ENCODE results near the gene LRRC51.

Gene LRRC51

DNA sequence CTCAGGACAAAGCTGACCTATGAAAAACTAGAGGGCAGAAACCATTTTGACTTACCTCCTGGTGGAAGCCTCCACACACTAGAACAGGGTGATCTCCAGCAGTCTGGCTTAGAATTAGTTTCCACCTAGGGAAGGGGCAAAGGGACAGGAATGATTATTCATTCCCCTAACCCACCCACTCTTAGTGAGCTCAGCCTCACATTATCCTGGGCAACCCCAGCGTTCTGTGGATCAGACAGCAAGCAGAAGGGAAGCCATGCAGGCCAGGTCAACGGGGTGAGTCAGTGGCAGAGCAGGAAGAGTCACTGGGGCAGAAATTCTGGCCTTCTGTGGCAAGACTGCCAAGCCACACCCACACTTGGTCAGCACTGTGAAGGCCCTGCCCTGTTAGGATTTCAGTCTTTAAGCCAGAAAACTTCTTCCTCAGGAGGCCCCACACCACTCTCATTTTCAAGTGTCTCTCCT is 10.8 kb upstream of the LRRC51 start:
- no peak for DNase-seq (ENCODE audit: low read depth in 2 of 3, low spot score in 2 of 3)

DNA sequence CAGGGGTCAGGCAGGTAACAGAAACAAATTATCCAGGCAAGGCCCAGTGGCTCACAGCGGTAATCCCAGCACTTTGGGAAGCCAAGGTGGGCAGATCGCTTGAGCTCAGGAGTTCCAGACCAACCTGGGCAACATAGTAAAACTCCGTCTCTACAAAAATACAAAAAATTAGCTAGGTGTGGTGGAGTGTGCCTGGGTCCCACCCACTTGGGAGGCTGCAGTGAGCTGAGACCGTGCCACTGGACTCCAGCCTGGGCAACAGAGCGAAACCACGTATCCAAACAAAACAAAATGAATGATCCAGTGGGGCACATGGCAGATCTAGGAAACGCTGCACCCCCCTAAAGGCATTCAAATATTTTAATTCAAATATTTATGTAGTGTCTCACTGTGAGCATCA is 10.2 kb upstream of the LRRC51 start:
- DNase-seq (ENCODE audit: low read depth in 2 of 3, low spot score in 2 of 3) = no peak

DNA sequence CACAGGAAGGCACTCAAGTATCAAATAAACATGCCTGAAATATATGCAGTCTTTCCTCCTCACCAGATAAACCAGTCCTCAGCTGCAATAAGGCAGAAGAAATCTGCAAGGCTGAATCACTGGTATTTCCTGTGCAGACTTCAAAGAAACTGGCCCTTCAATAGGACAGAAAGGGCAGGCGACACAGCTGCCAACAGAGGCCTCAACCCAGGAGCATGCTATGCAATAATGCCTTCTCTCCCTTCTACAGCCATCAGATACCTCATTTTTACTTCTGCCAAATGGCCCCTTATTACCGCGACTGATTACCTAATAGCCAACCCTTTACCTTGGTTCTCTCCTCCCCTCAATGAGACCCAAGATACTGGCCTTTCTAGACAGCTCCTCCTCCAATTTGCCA is 8.3 kb upstream of the LRRC51 start:
- DNase-seq (ENCODE audit: low read depth in 2 of 3, low spot score in 2 of 3) = no peak

DNA sequence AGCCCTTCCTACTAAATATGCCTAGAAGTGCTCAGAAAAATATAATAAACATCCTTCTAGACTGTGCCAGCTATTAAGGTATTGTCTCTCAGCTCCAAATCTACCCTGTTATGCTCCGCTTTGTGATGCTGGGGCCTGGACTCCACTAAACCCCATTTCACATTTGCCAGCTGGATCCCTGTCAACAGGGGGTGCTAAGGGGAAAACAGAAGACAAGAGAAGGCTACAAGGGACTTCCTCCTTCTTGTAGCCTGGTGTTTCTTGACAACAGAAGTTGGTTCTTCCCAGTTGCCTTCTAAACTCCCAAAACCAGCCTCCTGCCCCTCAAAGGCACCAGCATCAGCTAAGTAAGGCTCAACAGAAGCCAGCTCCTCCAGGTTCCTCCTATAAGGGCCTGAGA is 5.5 kb upstream of the LRRC51 start:
- DNase-seq (ENCODE audit: low read depth in 2 of 3, low spot score in 2 of 3) = no peak

DNA sequence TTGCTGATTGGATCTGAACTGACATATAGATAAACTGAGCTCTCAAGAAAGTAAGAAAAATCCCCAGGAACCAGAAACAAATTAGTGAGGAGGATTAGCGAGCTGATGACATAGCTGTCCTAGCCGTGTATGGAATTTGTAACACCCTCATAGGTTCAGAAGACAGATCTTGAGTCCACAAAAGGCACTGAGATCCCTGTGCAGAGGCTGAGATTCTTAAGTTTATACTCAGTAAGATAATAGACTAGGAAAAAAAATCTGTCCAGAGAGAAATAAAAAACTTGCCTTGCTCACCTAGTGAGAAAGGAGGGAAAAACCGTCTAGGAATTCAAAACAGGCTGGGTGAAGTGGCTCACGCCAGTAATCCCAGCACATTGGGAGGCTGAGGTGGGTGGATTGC is 4.9 kb upstream of the LRRC51 start:
- no peak for DNase-seq (ENCODE audit: low read depth in 2 of 3, low spot score in 2 of 3)

DNA sequence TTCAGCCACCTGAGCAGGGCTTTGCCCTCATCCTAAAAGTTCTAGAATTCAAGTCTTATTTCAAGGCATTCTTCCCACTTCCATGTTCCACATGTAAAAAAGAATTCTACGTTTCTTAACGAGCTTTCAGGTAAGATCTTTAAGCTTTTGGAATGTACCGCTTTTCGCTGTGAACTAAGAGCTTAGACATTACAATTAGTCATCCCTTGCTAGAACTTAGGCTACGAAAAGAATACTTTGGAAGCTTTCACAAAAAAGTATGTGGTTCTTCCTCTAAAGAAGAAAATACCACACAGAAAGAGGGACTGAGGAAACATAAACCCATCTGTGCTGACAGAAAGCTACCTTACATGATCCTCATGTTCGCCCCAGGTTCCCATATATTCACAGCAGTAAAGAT is 2.2 kb upstream of the LRRC51 start:
- no peak for DNase-seq (ENCODE audit: low read depth in 2 of 3, low spot score in 2 of 3)

DNA sequence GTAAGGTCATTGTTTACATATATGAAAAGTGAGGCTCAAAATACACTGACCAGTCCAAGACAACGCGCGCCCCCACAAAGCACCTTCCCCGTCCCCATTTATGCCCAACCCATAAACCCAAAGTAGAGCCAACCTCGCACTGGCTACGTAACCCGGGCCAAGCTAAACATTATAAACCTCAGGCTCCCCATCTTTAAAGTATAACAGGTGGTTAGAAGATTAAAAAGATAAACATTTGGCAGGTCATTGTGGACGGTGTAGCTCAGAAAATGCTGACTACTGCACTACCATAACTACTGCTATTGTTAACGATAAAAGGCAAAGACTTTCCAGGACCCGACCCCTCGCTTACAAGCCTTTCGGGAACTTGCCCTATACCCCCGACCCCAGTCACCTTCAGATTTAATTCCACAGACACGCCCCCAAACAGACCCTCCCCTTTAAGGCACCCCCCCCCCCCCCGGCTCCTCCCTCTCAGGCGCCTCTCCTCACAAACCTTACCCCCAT is 778 bp upstream of the LRRC51 start:
- no peak for DNase-seq (ENCODE audit: low read depth in 2 of 3, low spot score in 2 of 3)

DNA sequence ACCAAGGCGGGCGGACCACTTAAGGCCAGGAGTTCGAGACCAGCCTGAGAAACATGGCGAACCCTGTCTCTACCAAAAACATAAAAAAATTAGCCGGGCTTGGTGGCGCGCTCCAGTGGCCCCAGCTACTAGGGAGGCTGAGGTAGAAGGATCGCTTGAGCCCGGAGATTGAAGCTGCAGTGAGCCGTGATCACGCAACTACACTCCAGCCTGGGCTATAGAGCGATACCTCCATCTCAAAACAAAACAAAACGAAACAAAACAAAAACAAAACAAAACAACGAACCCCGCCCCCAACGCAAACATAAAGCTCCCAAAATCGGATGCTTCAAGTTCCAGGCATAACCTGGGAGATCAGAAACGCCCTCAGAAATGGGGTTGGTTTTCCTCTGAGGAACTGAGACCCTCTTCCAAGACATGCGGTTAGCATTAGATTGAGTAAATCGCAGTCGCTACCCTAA is 564 bp downstream of the LRRC51 start:
- no peak for DNase-seq (ENCODE audit: low read depth in 2 of 3, low spot score in 2 of 3)

DNA sequence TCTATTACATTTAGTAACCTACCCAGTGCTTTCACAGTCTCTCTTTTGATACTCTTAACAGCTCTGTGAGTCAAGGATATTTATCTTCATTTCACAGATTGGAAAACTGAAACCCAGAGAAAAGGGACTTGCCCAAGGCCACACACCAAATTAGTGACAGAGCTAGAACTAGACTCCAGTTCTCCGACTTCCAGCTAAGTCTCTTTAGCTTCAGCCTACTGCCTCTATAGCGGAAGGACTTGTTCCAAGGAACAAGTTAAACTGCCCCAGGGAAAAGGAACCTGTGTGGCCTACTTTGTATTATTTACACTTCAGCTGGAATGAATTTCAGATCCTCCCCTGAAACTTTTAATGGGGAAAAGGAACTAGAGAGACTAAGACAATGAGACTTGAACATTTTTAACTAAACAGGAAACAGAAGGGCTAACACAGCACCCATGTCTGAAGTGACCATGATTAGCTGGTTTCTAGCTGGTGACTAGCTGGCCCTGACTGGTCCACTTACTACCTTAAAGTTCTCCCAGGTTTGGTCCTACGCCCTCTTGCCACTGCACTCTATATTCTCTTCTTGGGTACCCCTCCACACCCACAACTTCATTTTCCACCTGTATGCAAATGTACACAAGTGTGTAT is 1.3 kb downstream of the LRRC51 start:
- no peak for DNase-seq (ENCODE audit: low read depth in 2 of 3, low spot score in 2 of 3)

DNA sequence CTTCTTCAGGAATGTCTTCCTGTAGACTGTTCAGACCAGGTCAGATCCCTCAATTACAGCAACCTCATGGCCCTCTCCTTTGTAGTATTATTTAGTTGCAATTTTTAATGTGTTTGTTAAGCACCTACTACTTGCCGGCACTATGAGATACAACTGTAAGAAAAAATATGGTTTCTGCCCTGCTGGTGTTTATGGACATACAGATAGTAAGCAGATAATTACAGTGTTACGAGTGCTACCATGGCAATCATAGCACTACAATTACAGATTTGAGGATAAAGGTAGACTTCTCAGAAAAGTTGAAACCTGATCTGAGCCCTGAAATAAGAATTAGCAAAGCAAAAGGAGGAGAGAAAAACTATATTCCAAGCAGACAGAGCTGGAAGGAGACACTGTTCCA is 2.8 kb downstream of the LRRC51 start:
- DNase-seq (ENCODE audit: low read depth in 2 of 3, low spot score in 2 of 3) = no peak

DNA sequence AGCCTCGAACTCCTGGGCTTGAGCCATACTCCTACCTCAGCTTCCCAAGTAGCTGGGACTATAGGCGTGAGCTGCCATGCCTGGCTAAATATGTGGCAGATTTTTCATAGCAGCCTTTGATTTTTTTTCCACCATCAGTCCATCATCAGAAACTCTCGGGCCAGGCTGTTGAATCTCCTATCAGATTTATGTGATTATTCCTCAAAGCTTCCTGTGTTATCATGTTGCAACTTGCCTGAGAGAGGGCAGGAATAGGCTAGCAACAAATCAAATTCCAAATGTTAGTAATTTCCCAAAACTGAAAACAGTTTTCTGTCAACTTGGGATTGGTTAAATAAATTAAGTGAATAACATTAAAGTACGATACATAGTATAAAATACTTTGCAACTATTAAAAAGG is 3.4 kb downstream of the LRRC51 start:
- DNase-seq (ENCODE audit: low read depth in 2 of 3, low spot score in 2 of 3) = no peak

DNA sequence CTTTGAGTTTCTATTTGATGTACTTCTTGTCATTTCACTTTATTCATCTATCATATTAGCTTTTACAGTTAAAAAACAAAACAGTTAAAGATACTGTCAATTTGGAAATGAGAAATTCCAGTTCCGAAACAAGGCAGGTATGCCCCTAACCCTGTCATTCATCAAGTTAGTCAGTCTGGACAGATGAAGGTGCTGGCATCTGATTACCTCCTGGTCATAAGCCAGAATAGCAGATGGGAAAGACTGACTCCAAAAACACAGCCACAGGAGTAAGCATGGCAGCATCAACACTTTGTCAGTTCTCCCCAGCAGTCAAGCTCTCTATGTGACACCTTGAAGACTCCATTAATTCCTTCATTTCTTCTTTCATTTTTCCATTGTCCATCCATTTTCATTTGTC is 4.3 kb downstream of the LRRC51 start:
- no peak for DNase-seq (ENCODE audit: low read depth in 2 of 3, low spot score in 2 of 3)

DNA sequence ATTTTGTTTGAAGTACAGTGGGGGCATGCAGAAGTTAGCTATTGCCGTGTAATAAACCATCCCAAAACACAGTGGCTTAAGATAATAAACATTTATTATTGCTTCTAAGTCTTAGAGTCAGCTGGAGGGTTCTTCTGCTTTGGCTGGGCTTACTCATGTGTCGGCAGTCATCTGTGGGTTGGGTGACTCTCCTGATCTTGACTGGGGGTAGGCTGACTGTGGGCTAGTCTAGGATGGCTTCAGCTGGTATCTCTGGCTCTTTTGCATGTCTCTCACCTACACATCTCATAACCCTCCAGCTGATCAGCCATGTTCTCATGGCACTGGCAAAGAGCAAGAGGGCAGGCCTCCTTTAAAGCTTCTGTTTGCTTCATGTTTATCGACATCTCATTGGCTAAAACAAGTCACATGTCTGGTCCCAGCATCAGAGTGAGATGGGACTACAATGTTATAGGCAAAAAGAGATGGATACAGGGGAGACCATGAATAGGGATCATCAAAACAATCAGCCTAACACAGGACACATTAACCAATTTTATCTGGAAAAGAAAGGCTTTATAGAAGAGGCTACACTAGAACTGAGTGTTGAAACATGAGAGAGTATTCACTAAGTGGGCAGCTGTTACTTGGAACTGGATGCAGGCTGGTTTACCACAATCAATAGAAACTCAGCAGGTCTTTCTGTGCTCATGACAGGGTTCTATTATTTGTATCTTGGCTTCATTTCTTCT is 5.1 kb downstream of the LRRC51 start:
- DNase-seq (ENCODE audit: low read depth in 2 of 3, low spot score in 2 of 3) = no peak

DNA sequence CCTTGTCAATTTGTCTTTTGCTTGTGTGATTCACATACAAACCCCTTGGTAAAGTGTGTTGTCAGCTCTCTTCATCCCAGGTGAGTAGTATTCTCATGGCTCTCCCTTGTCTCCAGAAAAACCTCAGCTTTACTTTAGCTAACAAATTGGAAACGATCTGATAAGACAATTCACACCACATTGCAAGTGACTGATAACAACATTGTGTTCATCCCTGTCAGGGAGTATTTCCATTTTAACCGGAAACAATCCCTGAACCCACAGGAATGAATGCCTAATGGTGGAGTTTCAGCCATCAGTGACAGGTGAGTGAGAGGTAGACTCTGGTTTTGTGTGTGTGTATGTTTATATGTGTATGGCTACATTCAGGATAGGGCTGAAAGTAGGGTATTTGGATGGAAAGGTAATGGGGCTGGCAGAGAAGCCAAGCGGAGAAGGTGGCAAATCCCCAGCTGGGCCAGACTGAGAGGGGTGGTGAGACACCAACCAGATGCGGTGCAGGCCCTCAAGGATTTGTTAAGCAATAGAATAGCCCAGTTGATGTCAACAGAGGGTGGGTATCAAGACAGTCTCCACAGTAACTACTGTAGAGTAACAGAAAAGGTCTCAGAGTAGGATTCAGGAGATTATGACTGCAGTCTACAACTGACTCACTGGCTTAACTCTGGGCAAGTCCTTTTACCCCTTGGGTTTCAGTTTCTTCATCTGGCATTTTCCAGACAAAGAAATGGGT is 7.6 kb downstream of the LRRC51 start:
- no peak for DNase-seq (ENCODE audit: low read depth in 2 of 3, low spot score in 2 of 3)

DNA sequence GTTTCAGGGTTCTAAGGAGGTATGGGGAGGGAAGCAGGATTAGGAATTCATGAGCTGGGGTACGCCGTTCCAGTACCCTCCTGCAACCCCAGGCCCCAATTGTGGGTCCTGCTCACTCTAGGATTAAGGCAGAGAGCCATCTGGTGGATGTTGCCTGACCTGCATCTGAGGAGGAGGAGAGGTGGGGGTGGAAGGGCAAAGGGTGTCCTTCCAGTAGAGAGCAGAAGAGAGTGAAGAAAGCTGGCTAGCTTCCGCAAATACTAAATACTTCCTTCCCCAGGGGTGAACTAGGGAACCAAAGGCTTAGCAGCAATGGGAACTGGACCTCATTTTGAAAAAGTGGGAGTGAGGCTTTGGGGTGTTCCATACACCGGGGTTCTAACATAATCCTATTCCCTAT is 10.6 kb downstream of the LRRC51 start:
- no peak for DNase-seq (ENCODE audit: low read depth in 2 of 3, low spot score in 2 of 3)

DNA sequence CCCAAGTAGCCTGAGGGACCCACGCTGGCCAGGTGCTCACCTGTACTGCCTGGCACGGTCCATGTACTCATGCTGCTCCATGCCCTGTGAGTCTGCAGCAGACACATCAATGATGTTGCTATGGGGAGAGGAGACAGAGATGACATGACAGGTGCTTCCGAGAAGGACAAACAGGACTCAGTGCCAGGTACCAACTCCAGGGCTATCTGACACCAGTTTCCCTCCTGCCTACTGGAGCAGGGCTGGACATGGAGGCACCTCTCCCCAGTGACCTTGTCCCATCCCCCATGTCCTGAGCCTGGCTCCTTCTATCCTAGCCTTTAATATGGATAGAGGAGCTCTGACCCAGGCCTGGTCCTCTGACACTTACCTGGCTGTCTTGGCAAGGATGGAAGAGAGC is 18.1 kb downstream of the LRRC51 start:
- DNase-seq (ENCODE audit: low read depth in 2 of 3, low spot score in 2 of 3) = no peak

DNA sequence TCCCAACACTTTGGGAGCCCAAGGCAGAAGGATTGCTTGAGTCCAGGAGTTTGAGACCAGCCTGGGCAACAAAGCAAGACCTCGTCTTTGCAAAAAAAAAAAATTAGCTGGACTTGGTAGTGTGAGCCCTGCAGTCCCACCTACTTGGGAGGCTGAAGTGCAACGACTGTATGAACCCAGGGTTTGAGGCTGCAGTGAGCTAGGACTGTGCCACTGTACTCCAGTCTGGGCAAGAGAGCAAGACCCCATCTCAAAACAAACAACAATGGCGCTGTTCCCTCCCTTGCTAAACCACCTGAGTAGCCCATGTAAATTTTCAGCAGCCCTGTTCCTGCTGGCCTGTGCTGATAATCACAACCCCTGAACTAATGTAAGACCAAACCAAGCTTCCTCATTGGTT is 19.4 kb downstream of the LRRC51 start:
- DNase-seq (ENCODE audit: low read depth in 2 of 3, low spot score in 2 of 3) = no peak

DNA sequence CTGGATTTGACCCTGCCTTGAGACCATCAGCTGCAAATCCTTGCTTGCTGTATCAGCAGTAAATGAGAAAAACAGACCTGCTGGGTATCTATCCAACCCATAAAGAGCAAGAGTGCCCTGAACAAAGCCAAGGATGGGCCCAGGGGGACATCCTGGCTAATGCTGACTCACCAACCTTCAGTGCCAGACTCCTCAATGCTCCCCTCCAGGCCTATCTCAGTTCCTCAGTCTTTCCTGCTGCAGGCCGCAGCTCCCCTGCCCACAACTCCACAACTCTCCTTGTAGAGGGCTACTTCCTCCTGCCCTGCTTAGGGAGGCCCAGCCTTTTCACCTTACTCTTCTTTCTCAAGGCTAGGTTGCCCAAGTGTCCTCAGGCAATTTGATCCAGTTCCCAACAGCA is 19.8 kb downstream of the LRRC51 start:
- DNase-seq (ENCODE audit: low read depth in 2 of 3, low spot score in 2 of 3) = no peak

DNA sequence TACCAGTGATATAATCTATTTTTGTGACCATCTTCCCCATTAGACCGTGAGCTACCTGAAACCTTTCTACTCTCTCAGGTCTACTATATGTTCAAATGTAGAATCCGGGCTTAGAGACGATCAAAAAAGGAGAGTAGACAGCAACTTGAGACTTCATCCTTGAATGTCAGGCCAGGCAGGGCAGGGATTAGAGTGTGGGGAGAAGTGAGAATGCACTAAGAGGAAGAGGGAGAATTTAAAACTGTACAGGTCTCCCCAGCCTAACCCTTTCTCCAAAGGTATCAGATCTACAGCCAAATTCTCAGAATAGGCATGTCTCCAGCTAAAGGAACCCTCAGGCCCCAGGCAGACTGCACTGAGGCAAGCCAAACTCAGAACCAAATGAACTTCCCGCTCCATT is 21.5 kb downstream of the LRRC51 start:
- DNase-seq (ENCODE audit: low read depth in 2 of 3, low spot score in 2 of 3) = no peak

DNA sequence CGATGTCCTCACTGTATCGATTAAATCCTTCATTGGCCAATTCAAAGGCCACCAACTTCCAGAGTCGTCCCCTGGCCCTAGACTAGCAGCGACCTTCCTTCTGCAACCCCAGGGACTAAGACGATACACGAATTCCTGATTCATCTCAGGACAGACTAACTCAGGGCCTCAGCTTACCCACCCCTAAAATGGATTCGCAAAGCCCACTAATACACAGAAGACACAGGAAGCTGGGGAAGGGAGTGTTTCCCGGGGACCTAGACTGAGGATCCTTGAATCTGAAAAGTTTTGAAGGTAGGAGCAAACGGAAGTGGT is 21.9 kb downstream of the LRRC51 start:
- DNase-seq (ENCODE audit: low read depth in 2 of 3, low spot score in 2 of 3) = no peak

DNA sequence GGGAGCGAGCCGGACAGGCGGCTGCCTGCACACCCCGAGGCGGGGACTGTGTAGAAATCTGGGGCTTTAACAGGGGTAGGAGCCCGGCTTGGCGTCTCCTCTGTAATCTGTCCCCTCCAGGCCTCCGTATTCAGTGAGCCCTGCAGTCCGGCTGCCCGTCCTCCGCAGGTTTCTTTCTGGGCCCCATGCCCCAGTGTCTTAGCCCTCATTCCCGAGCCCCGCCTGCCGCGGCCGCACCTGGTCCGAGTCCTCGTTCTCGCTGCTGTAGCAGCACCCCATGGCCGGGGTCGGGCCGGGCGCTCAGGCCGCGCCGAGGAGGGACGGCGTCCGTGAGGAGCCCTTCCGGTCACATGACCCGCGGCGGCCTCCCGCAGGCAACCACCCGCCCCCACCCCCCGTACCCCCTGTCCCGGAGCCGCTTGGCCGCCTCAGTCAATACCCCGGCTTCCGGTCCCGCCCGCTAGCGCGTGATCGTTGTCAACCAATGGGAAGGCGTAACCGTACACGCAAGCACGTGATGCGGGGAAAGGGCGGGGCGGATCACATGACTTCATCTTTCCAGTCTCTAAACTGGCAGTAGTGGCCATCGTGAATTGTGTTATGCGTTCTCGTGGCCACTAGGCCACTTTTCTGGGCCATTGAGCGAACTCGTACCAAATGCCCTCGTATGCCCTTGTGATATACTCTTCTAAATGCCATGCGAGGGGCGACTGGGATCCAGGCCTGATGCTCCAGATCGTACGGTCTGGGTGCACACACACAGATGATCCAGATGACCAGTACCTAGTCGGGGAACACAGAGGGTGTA is 22.5 kb downstream of the LRRC51 start, which contains the start of gene LAMTOR1:
Gene LAMTOR1 (minus strand): TSS at position 352 of the 808 bp plus-strand sequence. CDS start 73 bp downstream, at position 279.
- peak; percentile 91 to 98 (median 94) for DNase-seq (ENCODE audit: low read depth in 2 of 3, low spot score in 2 of 3)
